ENCODE data around the gene ORC3.

- TF ChIP-seq POLR2A (IDR thresholded peaks at IDR 0.05) (no peak), CTCF (IDR thresholded peaks at IDR 0.05) (no peak), EP300 (IDR thresholded peaks at IDR 0.05) (no peak)
Observed at GRCh38 chr6:87558446-87558845, 31.5 kb upstream of the ORC3 start.

Measured in upper lobe of left lung (tissue), 4 donors.